ENCODE results near the gene DNAJC17.

DNA sequence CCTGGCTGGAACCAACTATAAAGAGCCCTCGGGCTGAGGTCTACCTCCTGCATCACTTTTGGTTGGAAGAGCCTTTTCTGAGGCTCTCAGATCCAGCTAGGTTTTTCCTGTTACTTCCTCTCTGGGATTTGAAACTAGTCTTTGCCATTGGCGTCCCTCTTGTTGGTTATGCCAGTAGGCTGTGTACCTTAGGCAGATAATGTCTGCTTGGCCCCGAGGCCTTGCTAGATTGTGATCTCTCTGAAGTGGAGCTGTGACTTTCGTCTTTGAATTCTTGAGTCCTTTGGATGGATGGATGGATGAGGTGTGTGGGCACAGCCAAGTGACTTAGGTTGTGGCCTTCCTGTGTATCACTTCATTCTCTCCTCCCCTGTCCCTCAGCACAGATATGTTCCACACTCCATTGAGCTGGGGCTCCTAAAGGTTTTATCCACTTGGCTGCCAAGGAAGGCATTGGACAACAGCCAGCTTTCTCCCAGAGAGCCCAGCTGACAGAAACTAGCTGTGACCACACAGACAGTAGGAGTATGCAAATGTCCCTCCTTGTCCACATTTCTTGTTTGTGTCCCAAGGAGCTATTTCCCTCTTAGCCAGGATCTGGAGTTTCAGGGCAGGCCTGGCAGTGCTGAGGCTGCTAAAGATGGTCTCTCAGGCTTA, 7.9 kb upstream of the DNAJC17 start:
- no peak for TF ChIP-seq EZH2 (IDR thresholded peaks at IDR 0.05; ENCODE audit: borderline replicate concordance)
- TF ChIP-seq, protein P1, sequence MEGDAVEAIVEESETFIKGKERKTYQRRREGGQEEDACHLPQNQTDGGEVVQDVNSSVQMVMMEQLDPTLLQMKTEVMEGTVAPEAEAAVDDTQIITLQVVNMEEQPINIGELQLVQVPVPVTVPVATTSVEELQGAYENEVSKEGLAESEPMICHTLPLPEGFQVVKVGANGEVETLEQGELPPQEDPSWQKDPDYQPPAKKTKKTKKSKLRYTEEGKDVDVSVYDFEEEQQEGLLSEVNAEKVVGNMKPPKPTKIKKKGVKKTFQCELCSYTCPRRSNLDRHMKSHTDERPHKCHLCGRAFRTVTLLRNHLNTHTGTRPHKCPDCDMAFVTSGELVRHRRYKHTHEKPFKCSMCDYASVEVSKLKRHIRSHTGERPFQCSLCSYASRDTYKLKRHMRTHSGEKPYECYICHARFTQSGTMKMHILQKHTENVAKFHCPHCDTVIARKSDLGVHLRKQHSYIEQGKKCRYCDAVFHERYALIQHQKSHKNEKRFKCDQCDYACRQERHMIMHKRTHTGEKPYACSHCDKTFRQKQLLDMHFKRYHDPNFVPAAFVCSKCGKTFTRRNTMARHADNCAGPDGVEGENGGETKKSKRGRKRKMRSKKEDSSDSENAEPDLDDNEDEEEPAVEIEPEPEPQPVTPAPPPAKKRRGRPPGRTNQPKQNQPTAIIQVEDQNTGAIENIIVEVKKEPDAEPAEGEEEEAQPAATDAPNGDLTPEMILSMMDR (IDR thresholded peaks at IDR 0.05; ENCODE audit: poor library complexity): no peak

Data from hepatocyte (in vitro differentiated cells).